ENCODE results near the gene BSN. TPM values are rescaled to one million over a fixed set of nuclear protein-coding genes. Genes with fewer than 3 reads are reported as not detected.

The BSN gene
- total RNA-seq, 2 donors from 2014 or later: 0.82 to 11.6 TPM

GRCh38 chr3:49702672-49703071 is 148.4 kb downstream of the BSN start:
- Histone ChIP-seq H3K4me1 (replicated peaks) (no peaks in the 10 kb centered on the region), H3K9me3 (no peaks in the 10 kb centered on the region), H3K27me3 (replicated peaks; ENCODE audit: insufficient read depth) (no peaks in the 10 kb centered on the region), H3K36me3 (peaks cover 3 to 4% of the 10 kb centered on the region in 2 donors), H3K27ac (no peak overlapping the region), H3K4me3 (no peak overlapping the region)
- DNase-seq (ENCODE audit: low spot score): no peak
- 89% methylated on average over 11 of the region's 11 CpGs for WGBS
- TF ChIP-seq POLR2AphosphoS5 (IDR thresholded peaks at IDR 0.05): no peak
- no peak for TF ChIP-seq POLR2A (IDR thresholded peaks at IDR 0.05)
- TF ChIP-seq, protein P1, sequence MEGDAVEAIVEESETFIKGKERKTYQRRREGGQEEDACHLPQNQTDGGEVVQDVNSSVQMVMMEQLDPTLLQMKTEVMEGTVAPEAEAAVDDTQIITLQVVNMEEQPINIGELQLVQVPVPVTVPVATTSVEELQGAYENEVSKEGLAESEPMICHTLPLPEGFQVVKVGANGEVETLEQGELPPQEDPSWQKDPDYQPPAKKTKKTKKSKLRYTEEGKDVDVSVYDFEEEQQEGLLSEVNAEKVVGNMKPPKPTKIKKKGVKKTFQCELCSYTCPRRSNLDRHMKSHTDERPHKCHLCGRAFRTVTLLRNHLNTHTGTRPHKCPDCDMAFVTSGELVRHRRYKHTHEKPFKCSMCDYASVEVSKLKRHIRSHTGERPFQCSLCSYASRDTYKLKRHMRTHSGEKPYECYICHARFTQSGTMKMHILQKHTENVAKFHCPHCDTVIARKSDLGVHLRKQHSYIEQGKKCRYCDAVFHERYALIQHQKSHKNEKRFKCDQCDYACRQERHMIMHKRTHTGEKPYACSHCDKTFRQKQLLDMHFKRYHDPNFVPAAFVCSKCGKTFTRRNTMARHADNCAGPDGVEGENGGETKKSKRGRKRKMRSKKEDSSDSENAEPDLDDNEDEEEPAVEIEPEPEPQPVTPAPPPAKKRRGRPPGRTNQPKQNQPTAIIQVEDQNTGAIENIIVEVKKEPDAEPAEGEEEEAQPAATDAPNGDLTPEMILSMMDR (IDR thresholded peaks at IDR 0.05): no peak
- intact Hi-C loops (cut with DNase I): loop anchor here (5.0 kb wide), 2 partner anchors 140 to 205 kb away; no protein-coding TSS in a partner anchor

GRCh38 chr3:49703443-49703927 is 149.2 kb downstream of the BSN start:
- Histone ChIP-seq H3K36me3 (peaks cover 0 to 4% of the 10 kb centered on the region in 2 donors), H3K9me3 (no peaks in the 10 kb centered on the region), H3K4me1 (replicated peaks) (no peaks in the 10 kb centered on the region), H3K27me3 (replicated peaks; ENCODE audit: insufficient read depth) (no peaks in the 10 kb centered on the region), H3K27ac (no peak overlapping the region), H3K4me3 (no peak overlapping the region)
- 49% methylated on average over 14 of the region's 14 CpGs for WGBS
- no peak for DNase-seq (ENCODE audit: low spot score)
- TF ChIP-seq POLR2AphosphoS5 (IDR thresholded peaks at IDR 0.05) (no peak), POLR2A (IDR thresholded peaks at IDR 0.05) (no peak)
- TF ChIP-seq, protein P1 (IDR thresholded peaks at IDR 0.05): peak; percentile 52 to 88 (median 67)
- intact Hi-C loops (cut with DNase I): loop anchor here (5.0 kb wide), 2 partner anchors 139 to 204 kb away; no protein-coding TSS in a partner anchor

GRCh38 chr3:49703956-49704355 is 149.7 kb downstream of the BSN start:
- 89% methylated on average over 7 of the region's 7 CpGs for WGBS
- Histone ChIP-seq H3K4me1 (replicated peaks) (no peaks in the 10 kb centered on the region), H3K27ac (no peak overlapping the region), H3K4me3 (no peak overlapping the region), H3K27me3 (replicated peaks; ENCODE audit: insufficient read depth) (no peaks in the 10 kb centered on the region), H3K36me3 (peaks cover 0 to 4% of the 10 kb centered on the region in 2 donors), H3K9me3 (no peaks in the 10 kb centered on the region)
- intact Hi-C loops (cut with DNase I): loop anchor here (5.0 kb wide), 2 partner anchors 138 to 203 kb away; no protein-coding TSS in a partner anchor
- no peak for DNase-seq (ENCODE audit: low spot score)
- TF ChIP-seq POLR2A (IDR thresholded peaks at IDR 0.05) (no peak), POLR2AphosphoS5 (IDR thresholded peaks at IDR 0.05) (no peak)
- TF ChIP-seq, protein P1 (IDR thresholded peaks at IDR 0.05): no peak

- no peak for DNase-seq (ENCODE audit: low spot score)
- H3K9me3 ChIP-seq: no peaks in the 10 kb centered on the region
- H3K36me3 ChIP-seq: peaks cover 0 to 4% of the 10 kb centered on the region in 2 donors
- 89% methylated on average over 8 of the region's 8 CpGs for WGBS
- no peak for TF ChIP-seq POLR2A (IDR thresholded peaks at IDR 0.05)
- TF ChIP-seq POLR2AphosphoS5 (IDR thresholded peaks at IDR 0.05): no peak
- TF ChIP-seq, protein P1 (IDR thresholded peaks at IDR 0.05): no peak
- no peak overlapping the region for H3K27ac ChIP-seq
- no peak overlapping the region for H3K4me3 ChIP-seq
- H3K4me1 ChIP-seq (replicated peaks): no peaks in the 10 kb centered on the region
- H3K27me3 ChIP-seq (replicated peaks; ENCODE audit: insufficient read depth): no peaks in the 10 kb centered on the region
- intact Hi-C loops (cut with DNase I): loop anchor here (5.0 kb wide), 2 partner anchors 138 to 203 kb away; no protein-coding TSS in a partner anchor
These were observed 150.4 kb downstream of the BSN start for GRCh38 chr3:49704629-49705028.

GRCh38 chr3:49705390-49705960 is 151.2 kb downstream of the BSN start:
- intact Hi-C loops (cut with DNase I): no loop called here
- no peak for DNase-seq (ENCODE audit: low spot score)
- Histone ChIP-seq H3K27me3 (replicated peaks; ENCODE audit: insufficient read depth) (no peaks in the 10 kb centered on the region), H3K36me3 (peaks cover 0 to 4% of the 10 kb centered on the region in 2 donors), H3K4me1 (replicated peaks) (no peaks in the 10 kb centered on the region), H3K4me3 (no peak overlapping the region), H3K9me3 (no peaks in the 10 kb centered on the region), H3K27ac (no peak overlapping the region)
- 97% methylated on average over 14 of the region's 17 CpGs for WGBS
- TF ChIP-seq, protein P1 (IDR thresholded peaks at IDR 0.05): no peak
- TF ChIP-seq POLR2A (IDR thresholded peaks at IDR 0.05) (no peak), POLR2AphosphoS5 (IDR thresholded peaks at IDR 0.05) (no peak)
